GM19397 (cell line): ENCODE measurements around the gene QDPR.

ENCODE experiments used
- ATAC-seq: cut with Tn5 transposase; IDR thresholded peaks from one replicate; pipeline ENCODE4 v1.9.1; 2021; ENCODE audit warnings: mild to moderate bottlenecking, moderate library complexity; ENCODE audit not compliant: unreplicated experiment

Gene QDPR

DNA sequence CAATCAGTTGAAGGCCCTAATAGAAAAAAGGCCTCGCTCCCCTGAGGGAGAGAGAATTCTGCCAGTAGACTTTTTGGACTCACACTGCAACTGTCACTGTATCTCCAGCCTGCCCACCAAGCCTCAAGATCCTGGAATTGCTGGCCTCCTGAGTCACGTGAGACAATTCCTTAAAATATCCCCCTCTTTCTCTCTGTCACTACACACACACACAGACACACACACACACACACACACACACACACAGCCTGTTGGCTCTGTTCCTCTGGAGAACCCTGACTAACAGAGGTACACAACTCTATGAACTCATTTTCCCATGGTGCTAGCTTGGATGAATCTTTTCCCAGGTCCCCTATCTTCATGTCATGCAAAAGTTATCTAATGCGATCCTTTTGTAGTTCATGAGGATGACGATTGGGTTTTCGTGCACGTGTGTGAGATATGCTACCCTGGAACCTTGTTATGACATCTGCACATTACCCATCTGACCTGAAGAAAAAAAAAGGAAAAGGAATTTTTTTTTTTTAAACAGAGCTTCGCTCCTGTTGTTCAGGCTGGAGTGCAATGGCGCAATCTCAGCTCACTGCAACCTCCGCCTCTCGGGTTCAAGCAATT lies 16.8 kb upstream of the QDPR start:
- no peak for ATAC-seq

DNA sequence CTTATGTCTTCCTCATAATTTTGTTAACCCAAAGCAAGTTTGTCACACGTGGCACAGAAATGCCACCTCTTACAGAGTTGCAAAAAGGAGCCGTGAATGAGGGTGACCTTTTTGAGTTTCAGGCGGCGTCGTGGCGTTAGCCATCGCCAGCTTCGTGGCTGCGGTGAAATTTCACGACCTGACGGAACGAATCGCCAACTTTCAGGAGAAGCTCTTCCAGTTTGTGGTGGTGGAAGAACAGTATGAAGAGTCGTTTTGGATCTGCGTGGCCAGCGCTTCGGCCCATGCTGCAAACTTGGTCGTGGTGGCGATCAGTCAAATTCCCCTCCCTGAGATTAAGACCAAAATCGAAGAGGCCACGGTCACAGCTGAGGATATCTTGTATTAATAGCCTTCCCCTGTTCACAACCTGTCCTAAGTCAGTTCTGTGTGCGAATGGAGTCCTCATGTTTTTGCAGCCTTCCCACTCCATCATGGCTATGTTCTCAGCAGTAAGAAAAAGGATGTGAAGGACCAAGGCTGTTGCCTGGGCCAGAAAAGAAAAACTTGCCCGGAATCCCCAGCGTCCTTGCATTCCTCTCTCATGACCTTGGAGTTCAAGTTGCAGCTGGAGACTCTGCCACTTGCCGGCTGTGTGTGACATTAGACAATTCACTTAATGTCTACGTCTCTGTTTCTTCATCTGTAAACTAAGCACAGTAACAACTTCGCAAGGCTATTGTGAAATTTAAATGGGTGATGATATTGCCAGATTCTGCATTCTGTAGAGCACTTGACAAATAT lies 15.0 kb upstream of the QDPR start:
- ATAC-seq, result no peak

DNA sequence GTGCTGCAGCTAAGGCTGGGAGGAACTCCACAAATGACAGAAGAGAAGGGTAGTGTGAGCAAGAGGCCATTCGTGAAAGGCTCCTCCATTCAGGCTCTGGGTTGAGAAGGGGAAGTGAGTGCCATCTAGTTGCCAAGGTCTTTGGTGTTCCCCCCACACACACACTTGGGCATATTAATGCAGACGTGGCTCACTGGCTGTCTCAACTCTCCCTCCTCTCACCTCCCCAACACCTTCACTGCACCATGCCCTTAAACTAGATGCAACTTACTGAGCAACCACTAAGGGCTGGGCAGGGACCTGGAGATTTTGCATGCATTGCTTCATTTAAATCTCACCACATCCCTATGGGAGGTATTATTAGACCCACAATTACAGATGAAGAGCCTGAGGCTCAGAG lies 11.8 kb upstream of the QDPR start:
- ATAC-seq, result no peak

DNA sequence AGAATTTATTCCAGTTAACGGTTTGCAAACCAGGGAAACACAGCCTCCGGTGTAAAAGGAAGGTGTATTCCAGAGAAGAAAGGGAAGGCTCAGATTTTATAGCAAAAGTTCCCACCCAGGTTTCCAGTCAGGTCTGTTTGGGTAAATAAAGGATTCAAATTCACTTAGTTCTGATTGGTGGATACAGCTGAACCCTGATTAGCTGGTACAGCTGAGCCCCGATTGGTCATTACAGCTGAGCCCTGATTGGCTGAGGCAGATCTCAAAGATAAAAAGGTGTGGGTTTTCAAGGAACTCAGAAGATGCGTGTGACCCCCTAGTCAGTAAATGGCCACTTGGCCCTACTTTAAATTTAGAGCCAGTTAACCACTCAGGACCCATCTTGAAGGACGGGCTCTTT lies 9.7 kb upstream of the QDPR start:
- no peak for ATAC-seq

DNA sequence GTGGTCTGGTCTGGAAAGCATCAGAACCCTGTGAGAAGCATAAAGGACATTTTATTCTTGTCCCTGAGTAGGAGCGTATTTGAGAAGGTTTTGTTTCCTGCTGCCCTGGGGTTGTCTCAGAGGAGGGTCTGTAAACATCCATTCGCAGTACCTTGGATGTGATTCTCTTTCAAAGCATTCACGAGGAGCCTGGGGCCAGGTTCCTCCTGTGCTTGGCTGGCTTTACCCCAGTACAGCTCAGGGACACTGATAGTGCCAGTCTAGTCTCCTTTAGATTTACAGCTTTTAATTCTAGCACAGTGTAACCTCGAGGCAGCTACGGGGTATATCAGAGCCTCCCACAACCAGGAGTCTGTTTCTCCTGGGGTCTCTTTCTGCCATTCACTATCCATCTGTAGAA lies 5.8 kb upstream of the QDPR start:
- ATAC-seq, result no peak

DNA sequence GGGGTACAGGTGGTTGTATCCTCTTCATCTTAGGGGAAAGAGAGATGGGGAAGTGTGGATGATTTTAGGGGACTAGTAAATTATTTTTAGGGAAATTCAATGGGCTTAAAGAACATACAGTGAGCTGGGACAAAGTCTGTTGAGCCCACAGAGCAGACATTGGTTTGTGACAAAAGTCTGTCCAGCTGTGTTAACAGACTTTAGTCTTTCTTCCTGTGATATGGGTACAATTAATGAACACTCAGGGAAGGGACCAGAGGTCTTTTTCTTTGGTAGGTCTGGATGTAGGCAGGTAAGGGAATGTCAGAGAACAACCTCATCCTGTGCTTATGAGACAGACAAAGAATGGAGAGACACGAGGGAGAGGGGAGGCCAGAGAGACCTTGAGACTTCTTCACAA lies 5.1 kb upstream of the QDPR start:
- no peak for ATAC-seq

DNA sequence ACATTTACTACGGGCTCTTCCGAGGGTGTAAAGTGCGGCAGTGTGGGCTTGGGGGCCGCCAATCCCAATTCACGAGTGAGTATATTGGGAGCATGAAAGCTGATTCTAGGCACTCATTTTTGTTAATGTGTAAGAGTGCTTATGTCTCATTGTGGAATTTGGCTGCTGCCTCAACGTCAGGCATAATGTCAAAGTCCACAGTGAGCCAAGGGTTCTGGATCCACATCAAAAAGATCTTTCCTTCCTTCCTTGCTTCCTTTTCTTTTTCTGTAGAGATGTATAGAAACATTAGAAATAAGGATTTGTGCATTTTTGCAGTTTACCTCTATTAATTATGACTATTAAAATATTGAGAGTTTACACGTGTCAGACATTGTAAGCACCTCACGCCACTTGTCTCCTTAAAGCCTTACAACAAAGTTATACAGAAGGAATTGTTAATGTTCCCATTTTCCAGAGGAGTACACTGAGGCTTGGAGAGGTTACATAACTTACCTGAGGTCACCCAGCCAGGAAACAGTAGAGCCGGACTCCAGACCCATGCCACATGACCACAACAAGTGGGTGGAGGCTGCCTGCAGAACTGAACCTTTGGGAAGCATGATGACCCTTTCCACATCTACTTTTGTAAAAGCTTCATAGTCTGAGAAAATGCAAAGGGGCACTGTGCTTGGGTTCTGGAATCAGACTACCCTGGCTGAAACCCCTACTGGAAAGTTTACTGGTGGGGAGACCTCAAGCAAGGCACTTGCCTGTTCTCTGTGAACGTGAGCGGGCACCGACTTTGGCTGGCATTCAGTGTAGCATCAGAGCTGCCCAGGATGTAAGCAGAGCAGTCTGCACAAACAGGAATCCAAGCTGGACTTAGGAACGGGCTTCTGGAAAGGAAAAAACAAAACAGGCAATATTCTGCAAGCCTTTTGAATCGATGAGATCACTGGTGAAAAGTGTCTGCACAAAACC lies 3.8 kb upstream of the QDPR start:
- ATAC-seq, result no peak

DNA sequence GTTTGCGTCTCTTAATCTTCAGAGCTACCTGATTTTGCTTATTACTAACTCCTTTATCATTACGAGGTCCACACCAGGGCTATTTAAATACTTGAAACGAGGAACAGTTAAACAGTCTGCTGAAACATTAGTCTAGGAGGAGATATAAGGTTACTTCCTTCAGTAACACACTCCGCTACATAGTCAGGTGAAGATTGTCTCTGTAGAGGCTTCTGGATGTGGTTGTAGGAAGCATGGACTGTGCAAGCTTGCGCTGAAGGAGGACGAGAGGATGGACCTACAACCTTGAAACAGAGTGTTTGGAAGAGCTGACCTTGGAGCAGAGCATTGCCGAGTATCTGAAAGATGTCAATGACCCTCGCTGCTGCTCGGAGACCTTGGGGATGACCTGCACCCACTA lies 3.0 kb upstream of the QDPR start, which contains the start of gene CLRN2:
Gene CLRN2, plus strand, starts transcription at position 301 of the 400 bp plus-strand sequence. CDS start 102 bp downstream, outside the sequence.
- ATAC-seq, result no peak

DNA sequence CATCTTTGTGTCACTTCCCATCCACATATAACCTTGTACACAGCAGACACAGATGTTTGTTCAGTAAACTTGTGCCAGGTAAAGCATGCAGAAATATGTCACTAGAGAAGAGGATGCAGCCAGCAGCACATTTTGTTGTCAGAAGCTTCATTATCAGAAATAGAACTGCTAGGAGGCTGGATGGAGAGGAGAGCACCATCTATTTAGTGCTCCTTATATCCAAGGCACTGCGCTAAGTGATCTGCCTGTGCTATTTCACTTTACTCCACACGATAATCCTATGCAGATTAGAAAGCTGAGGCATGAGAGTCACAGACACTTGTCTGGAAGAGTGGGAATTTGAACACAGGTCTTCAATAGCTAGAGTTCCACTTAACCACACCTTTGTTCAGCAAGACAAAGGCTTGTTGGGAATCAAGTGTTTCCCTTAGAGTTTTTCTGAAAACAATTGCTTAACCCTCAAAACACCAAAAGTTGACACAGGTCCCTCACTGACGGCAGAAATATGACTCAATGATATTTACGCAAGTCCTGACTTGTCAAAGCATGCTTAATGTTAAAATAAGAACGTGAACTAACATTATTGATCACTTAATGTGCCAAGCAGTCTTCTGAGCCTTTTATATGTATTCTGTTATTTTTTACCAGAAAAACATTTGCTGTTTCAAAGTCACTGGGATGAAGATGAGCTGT lies 1.2 kb upstream of the QDPR start:
- no peak for ATAC-seq

DNA sequence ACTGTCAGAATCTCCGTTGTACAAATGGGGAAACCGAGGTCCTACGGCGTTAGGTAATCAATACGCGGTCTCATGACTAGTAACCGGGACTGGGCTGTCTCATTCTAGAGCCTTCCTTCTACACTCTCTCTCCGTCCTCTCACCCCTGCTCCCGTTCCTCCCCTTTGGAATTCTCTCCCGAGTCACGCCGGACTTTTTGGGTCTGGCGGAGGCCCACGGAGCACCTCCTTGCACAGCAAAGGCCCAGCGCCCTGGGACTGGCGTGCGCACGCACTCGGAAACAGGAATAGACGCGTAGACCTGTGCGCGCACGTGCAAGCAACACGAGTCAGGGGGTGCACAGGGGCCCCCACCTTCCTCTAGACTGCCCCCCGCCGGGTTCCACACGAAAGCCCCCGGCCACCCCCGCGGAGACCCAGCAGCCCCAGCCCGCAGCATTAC lies 361 bp downstream of the QDPR start:
- peak; percentile 57 for ATAC-seq

DNA sequence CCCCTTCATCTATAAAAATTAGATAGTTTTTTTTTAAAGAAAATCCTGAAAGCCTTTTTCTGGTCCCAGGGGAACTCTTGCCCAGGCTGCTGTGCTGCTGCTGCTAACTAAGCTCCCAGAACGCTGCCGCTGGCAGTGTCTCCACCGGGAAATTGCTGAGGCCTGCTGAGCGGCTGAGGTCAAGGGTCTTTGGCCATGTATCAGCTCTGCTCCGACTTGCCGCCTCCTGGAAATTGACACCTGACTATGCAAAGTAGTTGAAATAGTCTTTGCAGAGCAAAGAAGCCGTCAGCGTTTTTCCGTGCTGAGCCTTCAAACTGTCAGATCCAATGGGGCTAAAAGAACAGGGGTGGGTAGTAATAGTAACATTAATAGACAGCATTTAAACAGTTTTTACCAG lies 839 bp downstream of the QDPR start:
- no peak for ATAC-seq

DNA sequence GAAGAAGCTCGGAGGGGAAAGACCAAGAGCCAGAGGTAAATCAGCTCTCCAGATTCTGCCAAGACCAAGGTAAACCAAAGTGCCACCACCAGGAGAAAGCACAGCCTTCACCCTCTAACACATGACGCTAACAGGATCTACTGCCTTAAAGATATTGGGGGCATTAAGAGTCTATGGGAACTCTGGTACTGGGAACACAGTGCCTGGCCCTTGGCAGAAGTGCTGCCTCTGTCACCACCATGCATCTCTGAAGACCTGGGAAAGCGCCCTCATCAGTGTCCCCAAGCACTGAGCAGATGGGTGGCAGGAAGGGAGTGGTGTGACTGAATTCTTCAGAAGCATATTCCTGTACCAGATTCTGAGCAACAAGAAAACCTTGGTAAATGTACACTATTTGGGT lies 1.3 kb downstream of the QDPR start:
- no peak for ATAC-seq

DNA sequence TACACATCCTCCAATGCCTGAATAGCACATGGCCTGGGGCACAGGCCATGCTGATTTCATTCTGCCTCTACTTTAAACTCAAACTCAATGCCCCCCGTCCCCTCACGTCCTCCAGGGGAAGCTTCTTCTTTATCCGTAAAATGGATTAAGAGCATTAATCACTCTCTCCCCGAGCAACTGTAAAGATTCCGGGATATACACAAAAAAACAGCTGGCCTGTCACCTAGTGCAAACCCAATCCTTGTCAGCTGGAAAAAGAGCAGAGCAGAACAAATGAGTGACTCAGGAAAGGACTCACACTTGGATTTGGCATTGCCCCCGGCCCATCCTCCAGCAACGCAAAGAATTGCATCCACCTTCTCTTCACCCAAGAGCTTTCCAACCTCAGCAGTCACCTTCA lies 7.8 kb downstream of the QDPR start:
- ATAC-seq, result no peak

DNA sequence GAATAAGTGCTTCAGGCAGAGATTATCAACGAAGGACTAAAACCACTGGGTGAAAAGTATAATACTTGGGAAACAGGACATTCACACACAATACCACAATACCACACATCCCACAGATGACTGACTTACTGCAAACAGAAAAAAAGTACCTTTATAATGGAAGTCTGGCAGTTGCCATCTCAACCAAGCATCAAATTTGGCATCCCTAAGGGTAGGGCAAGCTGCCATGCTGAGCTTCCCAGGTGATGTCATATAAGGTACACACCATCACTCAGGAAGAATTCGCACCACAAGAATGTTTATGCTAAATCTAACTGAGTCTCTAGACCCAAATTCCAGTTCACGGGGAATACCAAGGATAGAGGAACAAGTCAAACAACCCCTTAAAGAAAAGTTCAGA lies 9.1 kb downstream of the QDPR start:
- ATAC-seq, result no peak

DNA sequence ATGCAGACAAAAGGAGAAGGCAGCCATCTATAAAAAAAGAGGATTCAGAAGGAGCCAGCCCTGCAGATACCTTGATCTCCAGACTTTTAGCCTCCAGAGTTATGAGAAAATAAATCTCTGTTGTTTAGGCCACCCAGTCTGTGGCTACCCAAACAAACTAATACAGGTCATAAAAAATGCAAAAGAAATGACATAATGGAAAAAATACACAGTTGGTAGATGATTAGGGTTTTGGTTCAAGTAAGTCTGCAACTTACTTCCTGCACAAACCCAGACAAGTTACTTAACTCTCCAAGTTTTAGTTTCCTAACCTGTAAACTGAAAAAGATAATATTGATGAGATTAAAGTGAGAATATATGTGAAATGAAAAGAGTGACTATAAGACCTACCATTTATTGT lies 11.3 kb downstream of the QDPR start:
- no peak for ATAC-seq

DNA sequence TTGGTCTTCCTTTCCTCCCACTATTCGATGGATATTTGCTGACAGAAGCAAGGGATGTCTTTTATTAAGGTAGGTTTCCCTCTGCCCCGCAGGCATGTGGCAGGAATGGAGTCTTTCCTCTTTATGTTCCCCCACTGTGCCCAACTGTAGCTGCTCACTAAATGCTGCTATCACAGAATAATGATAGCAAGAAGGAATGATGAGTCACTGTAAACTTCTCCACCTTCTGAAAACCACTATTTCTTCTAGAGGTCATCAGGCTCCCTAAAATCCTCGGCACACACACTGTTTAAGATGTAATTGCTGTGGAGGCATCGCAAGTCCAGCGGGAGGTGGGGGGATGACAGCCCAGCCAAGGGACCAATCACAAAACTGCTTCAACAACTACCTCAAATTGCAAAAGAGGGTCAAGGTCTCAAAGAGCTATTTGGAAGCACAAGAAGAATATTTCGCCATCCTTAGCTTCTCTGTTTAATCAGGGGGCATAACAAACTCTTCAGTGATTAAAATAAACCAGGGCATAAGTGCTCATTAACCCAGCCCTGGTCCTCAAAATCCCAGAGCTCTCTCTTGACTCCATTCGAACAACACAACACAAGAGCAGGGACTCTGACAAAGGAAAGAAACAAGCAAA lies 13.9 kb downstream of the QDPR start:
- no peak for ATAC-seq

DNA sequence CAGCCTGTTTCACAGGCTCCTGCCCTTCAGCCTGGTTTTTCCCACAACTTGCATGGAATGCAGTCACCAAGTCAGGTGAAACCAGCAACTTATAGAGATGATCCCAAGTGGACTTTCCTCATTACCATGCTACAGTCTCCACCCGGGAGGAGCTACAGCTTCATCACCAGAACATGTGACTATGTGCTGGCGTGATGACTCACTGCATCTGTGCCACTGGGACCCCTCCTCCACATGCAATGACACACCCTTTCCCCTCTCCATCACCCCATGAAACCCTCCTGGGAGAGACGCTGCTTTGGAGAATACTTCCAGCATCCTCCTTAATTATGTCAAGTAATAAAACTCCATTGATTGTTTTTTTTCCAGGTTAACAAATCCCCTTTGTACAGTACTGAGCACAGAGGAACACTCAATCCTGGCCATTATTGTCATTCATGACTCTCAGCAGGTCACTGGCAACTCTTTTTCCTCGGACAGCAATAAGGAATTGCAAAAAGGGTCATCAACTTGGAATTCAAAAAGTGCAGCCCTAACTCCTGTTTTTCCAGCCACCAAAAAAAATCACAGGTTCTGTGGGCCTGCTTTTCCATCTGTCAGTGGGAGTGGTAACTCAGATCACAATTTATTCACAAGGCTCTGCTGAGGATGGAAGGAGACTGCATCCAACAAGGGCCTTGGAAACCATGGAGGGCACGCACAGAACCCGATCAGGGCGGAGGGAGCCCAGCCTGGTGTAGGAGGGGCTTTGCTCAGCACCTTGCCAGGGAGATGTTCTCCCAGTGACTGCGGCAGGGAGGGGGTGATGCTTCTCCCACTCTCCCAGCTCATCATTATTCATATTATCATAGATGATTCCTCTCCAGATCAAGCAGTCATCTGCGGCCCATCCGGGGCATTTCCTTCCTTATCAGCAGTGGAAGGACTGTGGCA lies 17.4 kb downstream of the QDPR start:
- ATAC-seq, result no peak

DNA sequence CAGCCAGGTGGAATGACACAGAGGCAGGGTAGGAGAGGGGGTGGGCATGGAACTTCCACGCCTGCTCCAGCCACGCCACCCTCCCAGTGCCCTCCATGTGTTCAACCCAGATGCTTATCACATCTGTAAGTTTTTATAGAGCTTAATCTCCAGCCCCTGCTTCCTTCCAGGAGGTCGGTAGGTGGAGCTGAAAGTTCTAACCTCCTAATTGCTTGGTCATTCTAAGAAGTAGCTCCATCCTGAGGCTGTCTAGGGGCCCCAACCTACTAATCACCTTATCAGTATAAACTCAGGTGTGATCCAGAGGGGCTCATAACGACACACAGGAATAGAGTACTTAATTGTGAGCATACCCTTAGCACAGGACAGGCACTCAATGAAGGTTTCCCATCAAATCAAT lies 18.3 kb downstream of the QDPR start:
- no peak for ATAC-seq

DNA sequence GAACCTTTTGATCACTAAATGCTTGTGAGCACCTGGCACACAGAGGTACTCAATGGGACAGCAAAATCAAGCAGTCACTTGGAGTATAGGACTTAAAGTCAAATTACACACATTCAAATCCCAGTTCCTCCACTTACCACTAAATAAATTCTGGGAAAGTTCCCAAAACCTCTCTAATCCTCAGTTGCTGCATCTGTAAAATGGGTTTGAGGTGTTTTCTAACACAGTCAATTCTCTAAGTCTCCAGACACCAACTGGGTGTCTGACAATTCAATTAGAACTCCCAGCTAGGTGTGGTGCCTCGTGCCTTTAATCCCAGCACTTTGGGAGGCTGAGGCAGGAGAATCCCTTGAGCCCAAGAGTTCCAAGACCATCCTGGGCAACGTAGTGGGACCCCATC lies 19.0 kb downstream of the QDPR start:
- ATAC-seq, result no peak
